ENCODE measurements around the gene A4GNT.
"Not testable (repeated sequence)": the region's sequence is repeated elsewhere in the genome, so short reads cannot be mapped to it uniquely, and the experiment has no call there.

The A4GNT gene

DNA sequence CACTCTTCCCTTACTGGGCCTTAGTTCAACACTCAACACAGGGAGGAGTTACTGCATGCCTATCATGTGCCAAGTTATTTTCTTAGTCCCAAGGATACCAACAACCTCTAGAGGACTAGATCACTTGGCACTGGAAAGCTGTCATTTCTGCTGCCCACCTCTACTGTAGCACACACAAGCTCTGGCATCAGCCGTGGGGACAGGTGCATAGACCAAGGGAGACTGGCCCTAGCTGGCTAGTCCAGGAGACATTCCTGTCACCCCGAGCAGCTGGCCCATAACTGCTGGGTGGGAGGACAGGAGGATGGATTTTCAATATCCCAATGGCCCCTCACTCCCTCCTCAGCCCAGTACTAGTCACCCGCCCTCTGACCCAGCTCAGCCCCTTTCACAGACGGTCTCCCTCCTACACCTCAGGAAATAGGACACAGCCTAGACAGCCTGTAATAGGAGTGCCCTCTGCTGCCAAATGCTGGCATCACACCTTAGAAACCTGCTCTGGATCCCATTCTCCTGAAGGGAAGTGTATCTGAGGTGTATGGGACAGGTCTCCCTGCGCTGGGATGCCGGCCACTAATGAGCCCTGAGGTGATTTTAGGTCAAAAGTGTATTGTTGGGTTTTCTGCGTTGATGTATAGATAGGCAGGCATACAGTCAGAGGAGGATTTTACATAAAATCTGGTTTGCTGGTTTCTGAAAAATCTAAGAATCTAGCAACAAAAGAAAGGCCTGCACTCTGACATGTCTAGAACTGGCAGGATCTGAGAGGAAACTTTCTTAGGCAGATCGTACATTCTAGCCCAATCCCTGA lies 13.4 kb downstream of the A4GNT start:
- DNase-seq: peak in 2 of 5 donors; percentile 14 to 19

DNA sequence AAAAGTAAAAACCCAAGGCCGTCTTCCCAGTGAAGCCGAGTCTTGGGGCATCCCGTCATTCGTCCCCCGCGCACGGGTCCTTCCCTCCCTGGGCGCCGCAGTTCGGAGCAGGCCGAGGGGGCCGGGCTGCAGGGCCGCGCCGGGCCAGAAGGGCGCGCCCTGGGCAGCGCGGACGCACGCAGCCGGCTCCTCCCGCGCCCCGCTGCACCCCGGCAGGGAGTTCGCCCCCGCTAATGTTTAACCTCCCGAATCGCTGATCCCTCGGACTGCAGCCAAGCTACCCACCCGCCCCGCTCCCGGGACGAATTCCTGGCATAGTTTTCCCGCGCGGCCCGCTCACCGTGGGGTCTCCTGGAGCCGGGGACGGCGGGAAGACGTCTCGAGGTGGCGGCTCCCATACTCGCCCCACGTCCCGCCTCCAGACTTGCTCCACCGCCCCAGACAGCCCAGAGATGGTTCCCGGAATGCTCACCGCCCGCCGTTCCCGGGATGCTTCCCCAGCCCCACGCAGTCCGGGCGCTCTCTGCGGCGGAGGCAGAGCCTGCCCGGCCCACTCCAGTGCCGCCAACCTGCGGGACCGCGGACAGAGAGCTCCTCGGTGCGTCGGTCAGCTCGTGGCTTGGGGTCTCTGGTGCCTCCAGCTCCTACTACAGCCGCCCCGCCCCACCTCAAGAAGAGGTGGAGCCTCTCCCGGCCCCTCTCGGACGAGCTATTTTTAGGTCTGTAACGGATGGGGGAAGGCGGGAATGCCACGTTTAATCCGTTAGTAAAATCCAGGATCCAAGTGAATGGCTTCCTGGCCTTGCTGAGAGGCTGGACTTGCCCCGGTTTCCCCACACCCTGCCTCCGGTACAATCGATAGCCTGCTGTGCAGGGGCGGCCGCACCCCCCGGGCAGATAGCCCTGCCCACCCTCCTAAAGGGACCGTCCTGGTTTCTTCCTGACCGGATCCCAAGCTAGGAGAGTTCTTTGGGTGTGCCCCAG lies 16.9 kb downstream of the A4GNT start, which contains the start of gene DZIP1L:
Gene DZIP1L (minus strand): TSS at position 621 of the 984 bp plus-strand sequence. CDS start 11,637 bp downstream, outside the sequence.
- peak in 1 of 5 donors; percentile 16 for DNase-seq

DNA sequence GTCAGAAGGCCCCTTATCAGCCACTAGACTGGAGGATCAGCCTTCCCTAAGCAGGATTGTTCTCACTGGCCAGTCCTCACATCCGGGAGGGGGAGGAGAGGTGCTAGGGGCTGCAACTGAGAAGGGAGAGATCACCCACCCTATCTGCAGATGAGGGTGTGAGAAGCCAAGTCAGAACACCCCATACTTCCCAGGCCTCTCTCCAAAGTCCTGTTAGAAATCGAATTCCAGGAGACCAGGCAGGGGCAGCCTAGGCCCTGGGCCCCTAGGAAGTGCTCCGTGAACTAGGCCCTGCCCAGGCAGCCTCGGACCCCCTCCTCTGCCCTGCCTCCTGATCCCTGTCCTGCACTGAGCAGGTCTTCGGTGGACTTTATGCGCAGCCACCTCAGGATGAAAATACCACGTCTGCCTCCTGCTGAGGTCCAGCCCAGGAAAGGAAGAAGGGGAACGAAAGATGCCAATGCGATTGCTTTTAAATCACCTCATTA lies 17.7 kb downstream of the A4GNT start:
- no peak for DNase-seq

DNA sequence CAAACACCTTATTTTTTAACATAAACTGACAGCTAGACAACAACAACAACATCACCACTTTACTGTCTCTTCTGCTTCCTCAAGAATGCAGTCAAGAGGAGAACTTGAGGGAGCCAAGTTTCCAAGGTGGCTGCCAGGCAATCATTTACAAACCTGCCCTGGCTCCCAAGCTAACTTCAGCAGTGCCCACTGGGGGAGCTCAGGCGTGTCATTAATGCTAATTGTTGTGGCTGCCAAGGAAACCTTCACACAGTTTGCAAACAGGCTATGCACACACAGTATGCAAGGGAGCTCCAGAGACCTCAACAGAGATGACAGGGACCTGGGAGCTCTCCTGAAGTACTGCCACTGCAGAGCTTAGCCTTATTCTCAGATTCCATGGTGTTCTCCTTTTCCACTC lies 18.9 kb downstream of the A4GNT start:
- DNase-seq: no peak

DNA sequence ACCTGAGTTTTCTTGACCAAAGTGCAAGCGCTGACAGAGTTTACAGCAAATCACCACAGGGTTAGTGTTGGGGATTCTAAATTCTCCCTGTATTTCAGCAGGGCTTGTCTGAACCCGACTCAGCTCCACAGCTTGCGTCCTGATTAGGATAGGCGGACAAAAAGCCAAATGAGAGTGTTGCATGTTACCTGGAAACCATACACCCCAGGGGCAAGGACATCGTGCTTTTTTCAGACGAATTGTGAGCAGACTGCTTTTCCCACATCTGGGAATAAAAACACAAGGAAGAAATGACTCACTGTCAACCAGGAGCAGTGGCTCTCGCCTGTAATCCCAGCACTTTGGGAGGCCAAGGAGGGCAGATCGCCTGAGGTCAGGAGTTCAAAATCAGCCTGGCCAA lies 19.8 kb downstream of the A4GNT start:
- no peak for DNase-seq

DNA sequence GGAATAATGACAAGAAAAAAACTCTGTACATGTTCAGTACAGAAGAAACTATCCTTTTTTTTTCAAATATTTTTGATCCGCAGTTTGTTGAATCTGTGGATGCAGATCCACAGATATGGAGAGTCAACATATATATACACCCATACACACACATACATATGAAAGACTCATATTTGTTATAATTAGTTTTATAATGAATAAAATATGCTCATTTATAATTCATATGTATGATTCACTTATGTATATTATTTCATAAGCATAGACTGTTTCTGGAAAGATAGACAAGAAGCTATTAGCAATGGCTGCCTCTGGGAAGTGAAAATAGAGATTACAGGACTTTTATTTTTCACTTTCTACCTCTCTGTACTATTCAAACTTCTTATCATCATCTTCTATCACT lies 26.6 kb downstream of the A4GNT start:
- DNase-seq: no peak

DNA sequence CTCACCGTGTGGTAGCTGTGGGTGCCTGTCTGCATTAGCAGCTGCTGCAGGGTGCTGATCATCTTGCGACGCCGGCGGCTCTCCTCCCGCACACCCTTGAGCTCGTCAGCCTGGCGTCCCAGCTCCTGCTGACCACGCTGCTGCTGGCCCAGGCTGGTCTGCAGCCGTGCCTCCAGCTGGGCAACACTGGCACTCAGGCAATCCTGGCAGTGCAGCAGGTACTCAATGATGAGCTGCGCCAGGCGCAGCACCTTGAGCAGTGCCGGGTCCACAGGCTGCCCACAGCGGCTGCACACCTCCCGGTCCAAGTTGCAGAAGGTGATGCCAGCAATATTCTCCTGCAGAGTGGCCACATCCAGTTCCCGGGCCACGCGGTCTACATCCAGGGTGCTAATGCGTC lies 28.7 kb downstream of the A4GNT start:
- no peak for DNase-seq

DNA sequence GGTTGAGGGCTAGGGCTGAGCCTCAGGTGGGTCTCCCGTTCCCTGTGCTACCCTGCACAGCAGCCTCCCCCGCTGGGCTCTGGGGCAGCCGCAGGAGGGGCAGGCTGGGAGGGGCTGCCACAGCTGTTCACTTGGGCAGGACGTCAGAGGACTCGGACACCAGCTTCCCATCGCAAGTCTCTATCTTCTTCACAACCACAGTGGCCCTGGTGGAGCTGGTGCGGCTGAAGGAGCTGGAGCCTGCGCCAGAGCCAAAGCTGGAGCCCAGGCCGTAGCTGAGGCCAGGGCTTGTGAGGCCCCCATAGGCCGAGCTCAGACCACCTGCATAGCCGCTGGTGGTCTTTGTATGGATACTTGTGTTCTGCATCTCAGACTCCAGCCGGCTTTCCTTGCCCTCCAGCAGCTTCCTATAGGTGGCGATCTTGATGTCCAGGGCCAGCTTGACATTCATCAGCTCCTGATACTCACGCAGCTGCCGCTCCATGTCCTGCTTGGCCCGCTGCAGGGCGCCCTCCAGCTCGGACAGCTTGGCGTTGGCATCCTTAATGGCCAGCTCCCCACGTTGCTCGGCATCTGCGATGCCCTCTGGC lies 30.7 kb downstream of the A4GNT start:
- not testable (repeated sequence) for DNase-seq

DNA sequence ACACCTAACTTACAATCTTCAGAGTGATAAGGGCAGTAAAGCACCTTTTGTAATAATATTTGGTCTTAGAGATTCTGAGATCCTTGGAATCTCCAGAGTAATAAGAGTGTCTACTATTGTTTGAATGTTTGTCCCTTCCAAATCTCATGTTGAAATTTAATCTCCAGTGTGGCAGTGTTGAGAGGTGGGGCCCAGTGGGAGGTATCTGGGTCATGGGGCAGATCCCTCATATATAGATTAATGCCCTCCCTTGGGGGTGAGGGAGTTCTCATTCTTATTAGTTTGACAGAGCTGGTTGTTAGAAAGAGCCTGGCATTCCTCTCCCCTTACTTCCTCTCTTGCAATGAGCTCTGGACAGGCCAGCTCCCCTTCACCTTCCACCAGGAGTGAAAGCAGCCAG lies 32.8 kb downstream of the A4GNT start:
- DNase-seq: no peak

DNA sequence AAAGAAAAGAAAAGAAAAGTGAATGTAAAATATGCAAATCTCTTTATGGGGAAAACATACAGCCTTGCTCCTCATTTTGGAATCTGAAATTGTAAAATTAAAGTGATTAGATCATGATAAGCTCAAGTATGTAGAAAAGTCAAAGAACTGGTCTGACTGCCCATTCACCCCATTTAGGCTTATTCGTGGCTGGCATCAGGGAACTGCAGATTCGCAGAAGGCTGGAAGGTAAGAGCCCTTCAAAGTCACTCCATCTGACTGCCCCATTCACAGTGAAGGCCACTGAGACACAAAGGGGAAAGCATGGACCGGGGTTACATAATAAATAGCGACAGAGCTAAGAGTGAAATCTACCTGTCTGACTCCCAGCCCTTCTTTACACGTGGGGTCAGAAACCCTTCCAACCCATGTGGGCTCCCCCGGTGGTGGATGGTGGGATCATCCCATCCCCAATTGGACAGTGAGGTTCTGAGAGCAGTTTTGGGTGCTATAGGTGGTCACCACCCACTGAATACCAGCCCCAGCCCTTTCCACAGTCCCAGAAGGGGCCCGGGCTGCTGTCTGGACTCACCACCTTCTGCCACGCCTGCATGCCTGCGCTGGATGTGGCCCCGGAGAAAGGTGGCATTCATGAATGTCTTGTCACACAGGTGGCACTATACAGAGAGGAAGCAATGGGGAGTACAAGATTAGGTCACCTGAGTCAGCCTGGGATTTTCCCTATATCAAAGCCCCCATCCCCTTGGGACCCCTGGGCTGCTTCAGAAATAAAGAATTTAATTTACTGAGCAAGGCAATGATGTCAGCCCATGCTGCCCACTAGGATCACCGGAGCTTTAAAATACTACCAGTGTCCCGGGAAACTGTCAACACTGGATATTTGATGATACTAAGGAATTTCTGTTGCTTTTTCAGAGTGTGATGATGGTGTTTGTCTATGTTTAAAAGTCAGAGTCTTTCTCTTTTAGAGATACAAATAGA lies 34.7 kb downstream of the A4GNT start:
- no peak for DNase-seq

DNA sequence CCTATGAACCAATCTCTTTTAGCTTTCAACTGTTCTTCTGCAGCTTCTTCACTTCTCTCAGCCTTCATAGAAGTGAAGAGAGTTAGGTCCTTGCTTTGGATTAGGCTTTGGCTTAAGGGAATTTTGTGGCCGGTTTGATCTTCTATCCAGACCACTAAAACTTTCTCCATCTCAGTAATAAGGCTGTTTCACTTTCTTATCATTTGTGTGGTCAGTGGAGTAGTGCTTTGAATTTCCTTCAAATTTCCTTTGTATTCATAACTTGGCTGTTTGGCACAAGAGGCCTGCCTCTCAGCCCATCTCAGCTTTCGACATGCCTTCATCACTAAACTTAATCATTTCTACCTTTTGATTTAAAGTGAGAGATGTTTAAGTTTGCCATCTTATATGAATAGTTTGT lies 38.5 kb downstream of the A4GNT start:
- no peak for DNase-seq

DNA sequence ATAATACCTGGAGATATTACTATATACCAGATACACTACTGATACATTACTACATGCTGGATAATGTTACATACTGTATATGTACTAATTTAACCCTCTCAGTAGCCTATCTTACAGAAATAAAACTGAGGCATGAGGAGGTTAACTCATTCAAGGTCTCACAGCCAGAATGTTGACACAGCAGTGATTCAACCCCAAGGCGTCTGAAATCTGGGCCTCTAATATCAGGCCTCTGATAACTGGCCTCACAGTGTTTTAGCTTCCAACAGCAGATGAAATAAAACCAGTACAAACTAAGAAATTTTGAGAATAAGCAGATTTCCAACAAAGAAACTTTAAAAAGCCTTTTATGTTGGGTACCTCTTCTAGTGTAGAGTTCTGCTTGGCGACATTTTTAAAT lies 40.2 kb downstream of the A4GNT start:
- no peak for DNase-seq

DNA sequence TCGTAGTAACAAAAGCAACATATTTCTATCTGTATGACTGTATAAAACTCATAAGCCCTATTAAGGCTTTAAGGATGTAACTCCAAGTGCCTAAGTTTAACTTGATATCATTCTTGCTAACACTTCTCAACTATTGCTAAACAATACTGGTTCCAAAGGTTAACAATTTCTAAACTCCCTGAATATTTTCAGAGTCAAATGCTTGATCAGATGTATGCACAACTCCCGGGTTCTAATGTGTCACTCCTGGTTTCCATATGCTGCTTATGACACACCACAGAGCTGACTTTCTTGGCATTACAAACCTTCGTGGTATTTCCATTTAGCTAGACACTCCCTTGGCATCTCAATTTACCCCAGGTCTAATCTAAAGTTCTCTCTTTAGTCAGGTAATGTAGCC lies 43.1 kb downstream of the A4GNT start:
- DNase-seq: no peak

DNA sequence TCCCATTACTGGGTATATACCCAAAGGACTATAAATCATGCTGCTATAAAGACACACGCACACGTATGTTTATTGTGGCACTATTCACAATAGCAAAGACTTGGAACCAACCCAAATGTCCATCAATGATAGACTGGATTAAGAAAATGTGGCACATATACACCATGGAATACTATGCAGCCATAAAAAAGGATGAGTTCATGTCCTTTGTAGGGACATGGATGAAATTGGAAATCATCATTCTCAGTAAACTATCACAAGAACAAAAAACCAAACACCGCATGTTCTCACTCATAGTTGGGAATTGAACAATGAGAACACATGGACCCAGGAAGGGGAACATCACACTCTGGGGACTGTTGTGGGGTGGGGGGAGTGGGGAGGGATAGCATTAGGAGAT lies 46.4 kb downstream of the A4GNT start:
- not testable (repeated sequence) for DNase-seq

DNA sequence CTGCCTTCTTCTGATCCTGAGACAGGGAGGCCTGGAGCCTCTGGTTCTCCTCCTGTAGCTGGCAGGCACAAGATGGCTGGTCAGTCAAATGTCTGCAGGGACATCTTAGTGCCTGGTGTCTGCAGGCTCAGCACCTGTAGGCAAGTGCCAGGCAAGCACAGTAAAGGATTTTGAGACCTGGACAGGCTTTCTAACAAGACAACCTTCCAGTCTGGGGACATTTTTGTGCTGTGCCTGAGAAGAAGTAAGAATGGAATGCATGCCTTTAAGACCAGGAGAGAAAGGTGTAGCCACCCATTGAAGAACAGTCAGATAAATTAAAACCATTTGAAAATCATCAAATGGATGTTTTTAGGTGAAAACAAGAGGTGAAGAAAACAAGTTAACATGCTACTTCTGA lies 48.0 kb downstream of the A4GNT start:
- no peak for DNase-seq

DNA sequence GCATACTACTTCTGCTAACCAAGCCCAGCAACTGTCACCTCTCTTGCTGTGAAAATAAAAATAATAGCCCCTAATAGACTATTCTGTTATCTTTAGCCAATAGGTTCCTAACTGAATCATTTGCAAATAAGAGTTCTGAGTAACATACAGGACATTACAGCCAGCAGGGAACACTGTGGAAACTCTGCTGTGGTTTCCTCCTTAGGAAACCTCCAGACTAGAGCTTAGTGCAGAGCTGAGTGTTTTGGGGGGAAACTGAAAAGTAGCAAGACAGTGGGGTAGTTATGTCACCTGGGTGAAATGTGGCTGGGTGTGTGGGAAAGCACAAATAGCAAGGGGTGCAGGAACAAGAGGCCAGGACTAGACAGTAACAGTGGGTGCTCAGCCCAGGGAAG lies 49.2 kb downstream of the A4GNT start:
- no peak for DNase-seq

DNA sequence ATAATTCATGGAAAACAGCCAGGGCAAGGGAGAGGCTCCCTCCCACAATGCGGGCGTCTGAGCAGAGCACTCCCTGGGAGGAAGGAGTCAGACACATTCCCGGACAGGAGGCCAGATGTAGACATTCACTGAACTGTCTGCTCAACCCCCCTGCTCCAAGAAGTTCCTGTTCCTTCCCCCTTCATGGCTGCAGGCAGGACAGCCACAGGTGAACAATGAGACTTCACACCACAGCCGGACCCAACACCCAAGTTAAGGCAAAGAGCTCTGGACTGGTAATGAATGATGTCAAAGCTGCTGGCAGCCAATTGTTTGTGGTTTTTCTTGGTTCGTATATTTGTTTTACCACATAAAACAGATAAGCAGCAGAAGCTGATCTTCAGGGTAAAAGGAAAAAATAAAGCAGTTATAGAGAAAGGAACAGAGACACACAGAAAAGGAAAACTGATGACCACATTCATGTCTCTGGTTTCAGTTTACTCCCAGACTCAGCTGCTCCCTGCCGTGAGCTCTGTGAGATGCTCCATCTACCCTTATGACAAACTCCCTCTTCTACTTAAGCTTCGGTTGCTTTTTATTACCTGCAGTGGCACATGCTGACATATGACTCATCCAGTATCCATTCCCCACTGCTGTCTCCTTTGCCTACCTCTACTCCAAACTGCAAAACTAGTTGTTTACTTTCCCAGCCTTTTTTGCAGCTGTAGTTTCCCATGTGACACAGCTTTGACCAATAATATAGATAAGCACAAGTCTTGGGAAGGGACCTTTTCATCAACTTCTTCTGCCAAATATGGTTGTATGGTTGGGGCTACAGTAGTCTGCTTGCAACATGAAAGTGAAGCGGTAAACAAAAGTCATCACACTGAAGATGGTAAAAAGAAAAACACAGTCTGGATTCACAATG lies 49.9 kb downstream of the A4GNT start:
- DNase-seq: peak in 1 of 5 donors; percentile 32

DNA sequence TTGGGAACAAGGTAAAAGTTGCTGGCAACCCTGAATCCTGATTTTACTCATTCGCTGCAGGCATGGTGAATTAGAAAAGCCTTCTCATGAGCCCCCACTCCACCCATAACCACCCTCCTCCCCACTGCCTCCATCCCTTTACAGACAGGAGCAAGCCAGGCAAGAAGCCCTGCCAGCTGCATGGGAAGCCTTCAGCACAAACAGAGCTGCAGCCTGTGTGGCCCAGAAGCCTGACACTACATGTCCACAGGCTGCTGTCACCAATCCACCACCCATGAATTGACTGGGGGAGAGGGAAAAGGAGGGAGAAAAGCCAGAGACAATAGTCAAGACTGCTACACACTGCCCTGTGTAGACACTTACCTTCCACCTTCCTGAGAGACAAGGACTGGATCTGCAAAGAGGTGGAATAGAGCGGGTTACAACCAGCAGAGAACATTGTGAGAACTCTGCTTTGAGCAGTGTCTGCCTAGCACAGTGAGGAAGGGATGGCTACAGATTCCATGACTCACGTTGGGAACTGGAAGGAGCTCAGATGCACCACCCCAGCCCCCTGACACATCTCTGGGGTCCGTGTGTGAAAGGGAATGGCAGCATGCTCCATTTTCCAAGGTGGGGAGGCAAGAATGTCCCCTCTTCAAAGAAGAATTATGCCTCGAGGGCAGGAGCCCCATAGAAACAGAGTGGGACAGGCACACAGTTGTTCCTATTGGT lies 50.7 kb downstream of the A4GNT start:
- no peak for DNase-seq

DNA sequence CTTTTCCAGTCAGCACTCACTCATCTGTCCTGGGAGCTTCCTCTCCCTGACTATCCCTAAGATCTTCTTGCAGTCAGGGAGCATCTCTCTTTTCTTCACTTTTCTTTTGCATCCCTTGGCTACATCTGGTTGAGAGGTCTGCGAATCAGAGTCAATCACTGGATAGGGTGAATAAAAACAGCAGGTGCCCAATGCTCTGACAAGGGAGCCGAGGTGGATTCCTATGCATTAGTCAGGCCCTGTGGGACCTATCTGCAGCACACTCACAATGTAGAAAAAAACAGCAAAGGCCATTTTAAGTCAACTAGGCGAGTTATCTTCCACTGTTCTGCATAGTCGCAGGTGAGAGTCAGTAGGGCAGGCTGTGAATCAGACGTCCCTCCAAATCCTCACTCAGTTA lies 52.3 kb downstream of the A4GNT start:
- no peak for DNase-seq

DNA sequence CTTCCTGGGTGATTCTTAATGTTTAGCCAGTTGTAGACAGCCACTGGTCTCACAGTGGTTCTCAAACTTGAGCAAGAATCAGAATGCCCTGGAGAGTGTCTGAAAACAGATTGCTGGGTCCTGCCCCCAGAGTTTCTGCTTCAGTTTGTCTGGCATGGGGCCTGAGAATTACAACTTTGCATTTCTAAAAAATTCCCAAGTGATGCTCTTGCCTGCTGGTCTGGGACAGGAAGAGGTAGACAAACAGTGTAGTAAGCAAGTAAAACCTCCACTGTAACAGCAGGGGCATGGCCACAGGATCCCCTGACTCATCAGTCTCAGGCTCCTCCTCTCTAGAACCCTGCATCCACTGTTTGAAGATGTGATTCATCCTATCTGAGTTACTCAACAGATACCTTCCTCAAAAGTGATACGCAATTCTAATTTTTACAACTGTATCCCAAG lies 53.3 kb downstream of the A4GNT start:
- DNase-seq: no peak
